IMR-90 (cell line): ENCODE results near the gene ADAMTS6. TPM values are rescaled to one million over a fixed set of nuclear protein-coding genes. Genes with fewer than 3 reads are reported as not detected.

ENCODE experiments used
- ATAC-seq: fragments of 200-7000 bp; cut with Tn5 transposase; 2 replicates; pipeline ENCODE4 v1.9.1; 2020; ENCODE audit warnings: low read depth, mild to moderate bottlenecking, moderate library complexity
- BruUV-seq: library from RNA; stranded (reverse); fragments of 400-500 nt; replicated peaks from 2 replicates; lab custom pipeline; 2021; lab: Mats Ljungman, UMichigan
- CTCF ChIA-PET: fragments of 300-600 bp; formaldehyde crosslinking; extraction: SDS; loops from one replicate; lab custom pipeline; 2021; ENCODE audit warnings: antibody characterized with exemption; lab: Yijun Ruan, JAX
- POLR2A ChIA-PET: fragments of 300-600 bp; sonication (Branson Sonifier 250); formaldehyde crosslinking; loops from one replicate; lab custom pipeline; 2022; ENCODE audit warnings: antibody characterized with exemption; ENCODE audit not compliant: unreplicated experiment; lab: Charles Lee
- DNase-seq: peaks from one replicate; pipeline ENCODE4 v3.0.0; 2013
- H2AFZ ChIP-seq: replicated peaks from 2 replicates; pipeline ENCODE3; 2013; ENCODE audit warnings: low read length, mild to moderate bottlenecking; ENCODE audit not compliant: poor library complexity
- H2AK5ac ChIP-seq: 2 replicates; pipeline ENCODE4 v1.6.1; 2013; ENCODE audit warnings: low read depth, low read length, inconsistent platforms
- H2AK9ac ChIP-seq: replicated peaks from 2 replicates; pipeline ENCODE3; 2013; ENCODE audit warnings: mild to moderate bottlenecking, low read depth, low read length, moderate library complexity; ENCODE audit not compliant: poor library complexity
- H2BK120ac ChIP-seq: 2 replicates; pipeline ENCODE4 v1.6.1; 2013; ENCODE audit warnings: low read depth, low read length, inconsistent platforms
- H2BK15ac ChIP-seq: 3 replicates; pipeline ENCODE4 v1.6.1; 2013; ENCODE audit warnings: low read depth, low read length, inconsistent platforms
- H2BK20ac ChIP-seq: 2 replicates; pipeline ENCODE4 v1.6.1; 2013; ENCODE audit warnings: low read depth, mild to moderate bottlenecking, inconsistent platforms, low read length, moderate library complexity
- H2BK5ac ChIP-seq: 2 replicates; pipeline ENCODE4 v1.6.1; 2013; ENCODE audit warnings: mild to moderate bottlenecking, low read depth, low read length, inconsistent platforms; ENCODE audit not compliant: poor library complexity, severe bottlenecking
- H3K14ac ChIP-seq: replicated peaks from 2 replicates; pipeline ENCODE4 v1.6.1; 2013; ENCODE audit warnings: low read depth, low read length, inconsistent platforms
- H3K18ac ChIP-seq: 2 replicates; pipeline ENCODE4 v1.6.1; 2013; ENCODE audit warnings: low read depth, low read length, control low read depth
- H3K23ac ChIP-seq: 2 replicates; pipeline ENCODE4 v1.6.1; 2013; ENCODE audit warnings: low read depth, low read length, inconsistent platforms
- H3K27ac ChIP-seq: 2 replicates; pipeline ENCODE4 v1.5.1; 2013; ENCODE audit warnings: mild to moderate bottlenecking, control low read depth, low read length; ENCODE audit not compliant: insufficient read depth
- H3K27me3 ChIP-seq: 2 replicates; pipeline ENCODE4 v1.6.1; 2013; ENCODE audit warnings: low read length; ENCODE audit not compliant: control insufficient read depth, insufficient read depth
- H3K36me3 ChIP-seq: 2 replicates; pipeline ENCODE4 v1.6.1; 2013; ENCODE audit warnings: low read length, mixed read lengths; ENCODE audit not compliant: control insufficient read depth, insufficient read depth
- H3K4ac ChIP-seq: 2 replicates; pipeline ENCODE4 v1.6.1; 2013; ENCODE audit warnings: low read depth, low read length, inconsistent platforms
- H3K4me1 ChIP-seq: 2 replicates; pipeline ENCODE4 v1.6.1; 2013; ENCODE audit warnings: low read length, mixed read lengths; ENCODE audit not compliant: control insufficient read depth, insufficient read depth
- H3K4me2 ChIP-seq: 2 replicates; pipeline ENCODE4 v1.6.1; 2013; ENCODE audit warnings: low read depth, mild to moderate bottlenecking, control low read depth, low read length, moderate library complexity
- H3K4me3 ChIP-seq: 2 replicates; pipeline ENCODE4 v1.5.1; 2013; ENCODE audit warnings: low read depth, mild to moderate bottlenecking, control low read depth, low read length, moderate library complexity; ENCODE audit not compliant: insufficient read depth
- H3K56ac ChIP-seq: 2 replicates; pipeline ENCODE4 v1.6.1; 2013; ENCODE audit warnings: low read length, inconsistent platforms; ENCODE audit not compliant: insufficient read depth; ENCODE audit errors: extremely low read depth
- H3K79me1 ChIP-seq, 2 experiments: 2 replicates each; pipeline ENCODE4 v1.6.1; 2013; ENCODE audit warnings: low read length in 2 of 2, inconsistent platforms in 1 of 2, low read depth in 1 of 2
- H3K9ac ChIP-seq: 2 replicates; pipeline ENCODE4 v1.6.1; 2013; ENCODE audit warnings: low read depth, low read length, control low read depth
- H3K9me1 ChIP-seq: 2 replicates; pipeline ENCODE4 v1.6.1; 2013; ENCODE audit warnings: low read length, inconsistent platforms; ENCODE audit not compliant: insufficient read depth
- H3K9me3 ChIP-seq: 2 replicates; pipeline ENCODE4 v1.6.1; 2013; ENCODE audit warnings: low read length; ENCODE audit not compliant: control insufficient read depth, insufficient read depth
- H4K20me1 ChIP-seq: 2 replicates; pipeline ENCODE4 v1.6.1; 2013; ENCODE audit warnings: low read length, inconsistent platforms; ENCODE audit not compliant: insufficient read depth
- H4K5ac ChIP-seq: 2 replicates; pipeline ENCODE4 v1.6.1; 2013; ENCODE audit warnings: mild to moderate bottlenecking, low read depth, low read length, control low read depth
- H4K8ac ChIP-seq, 2 experiments: 2 replicates each; pipeline ENCODE4 v1.6.1; 2013; ENCODE audit warnings: low read depth in 2 of 2, low read length in 2 of 2, control low read depth in 1 of 2, inconsistent platforms in 1 of 2
- H4K91ac ChIP-seq: 2 replicates; pipeline ENCODE4 v1.6.1; 2013; ENCODE audit warnings: low read depth, low read length, inconsistent platforms; ENCODE audit not compliant: insufficient read depth
- BHLHE40 ChIP-seq: fragments of 150-350 bp; IDR thresholded peaks from 2 replicates; pipeline ENCODE4 v1.6.1; 2016; ENCODE audit warnings: mild to moderate bottlenecking, low read depth, low read length
- CEBPB ChIP-seq: IDR thresholded peaks from 2 replicates; pipeline ENCODE4 v1.6.1; 2012; ENCODE audit warnings: low read depth, low read length, improper control_type of control experiment
- CHD1 ChIP-seq: IDR thresholded peaks from 2 replicates; pipeline ENCODE4 v1.6.1; 2012; ENCODE audit warnings: low read depth, low read length, improper control_type of control experiment
- WGBS, 2 experiments: methylation state at CpG; one replicate each; pipeline versions ENCODE4 v1.1.5 to v1.1.7; 2013; ENCODE audit warnings: missing lambda C conversion rate in 2 of 2; ENCODE audit not compliant: insufficient read length in 1 of 2; ENCODE audit errors: extremely low coverage in 2 of 2; 5-methylcytosine and 5-hydroxymethylcytosine counted together
- dilution Hi-C: fragments of 300-500 bp; cut with HindIII; formaldehyde crosslinking; loops from one replicate; pipeline ENCODE4 v1.14.3; 2018; ENCODE audit warnings: low sequenced_read_pairs; ENCODE audit not compliant: unreplicated experiment
- in situ Hi-C: fragments of 300-500 bp; cut with MboI; formaldehyde crosslinking; loops from 3 replicates; pipeline ENCODE4 v1.14.3; 2019; ENCODE audit warnings: low sequenced_read_pairs, inconsistent platforms, mixed read lengths
- intact Hi-C: fragments of 100-400 bp; cut with micrococcal nuclease; formaldehyde crosslinking; loops from 2 replicates; pipeline ENCODE4 v1.10.0; 2022
- polyA plus RNA-seq, 3 experiments: library from polyadenylated mRNA; depleted of rRNA; stranded (reverse); fragments of >200 nt; gene quantifications; 2 replicates each; pipeline ENCODE4 v1.2.3, GENCODE V29; 2012; ENCODE audit warnings: low replicate concordance in 1 of 3
- total RNA-seq: library from RNA; depleted of rRNA; stranded (reverse); fragments of >200 nt; gene quantifications from 2 replicates; pipeline ENCODE4 v1.2.3, GENCODE V29; 2012

ADAMTS6 gene
- total and polyA plus RNA-seq, 2 of the 4 experiments (the other 2 are of a cell fraction) = 23.9 to 173 TPM

DNA sequence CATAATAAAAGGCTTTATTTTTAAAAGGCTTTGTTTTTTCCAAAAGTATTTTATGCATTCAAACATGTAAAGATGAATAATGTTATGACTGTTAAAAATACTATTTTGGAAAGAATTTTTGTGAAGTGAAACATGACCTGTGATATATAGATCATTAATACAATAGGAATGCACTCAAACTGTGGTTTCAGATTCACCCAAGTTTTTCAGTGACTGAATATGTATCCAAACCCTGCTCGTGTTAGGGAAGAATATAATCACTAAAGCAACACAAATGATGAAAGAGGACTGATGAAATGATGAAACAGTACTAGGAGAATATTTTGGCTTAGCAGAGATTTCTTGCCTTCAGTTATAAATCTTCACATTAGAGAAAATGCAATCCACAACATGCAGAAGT, 278.0 kb downstream of the ADAMTS6 start:
- 0 out of 2 replicates have a peak, but pooled peaks cover 2% of the 10 kb centered on the region for H3K36me3 ChIP-seq
- no peak overlapping the region for H2AK9ac ChIP-seq
- dilution Hi-C loops (no loop called here), intact Hi-C loops (loop anchor here (5.0 kb wide), 2 partner anchors 166 to 246 kb away; no protein-coding TSS in a partner anchor), in situ Hi-C loops (no loop called here)
- H3K27ac ChIP-seq = peak overlapping the region; percentile 93; the same call in 1 of the 2 replicates
- peaks cover 2% of the 10 kb centered on the region; the same call in 1 of the 2 replicates for H3K9me1 ChIP-seq
- H3K79me1 ChIP-seq = peaks cover 17 to 27% of the 10 kb centered on the region in 2 experiments
- TF ChIP-seq CHD1 (no peak), BHLHE40 (peak; percentile 75; the same call in 1 of the 2 replicates), CEBPB (peak; percentile 93)
- CTCF ChIA-PET = interaction anchor here (0.6 kb wide), 1 partner anchor 1813 kb away, joined by 3 read pairs; no protein-coding TSS in a partner anchor
- H2BK120ac ChIP-seq = peak overlapping the region; percentile 100; the same call in 1 of the 2 replicates
- H2AK5ac ChIP-seq = no peak overlapping the region
- peak overlapping the region; percentile 100 for H2BK5ac ChIP-seq
- H3K18ac ChIP-seq = peak overlapping the region; percentile 4; the same call in 1 of the 2 replicates
- H3K4me2 ChIP-seq = no peak overlapping the region
- BruUV-seq = no TSS peak
- H3K4ac ChIP-seq = peak overlapping the region; percentile 18; the same call in 1 of the 2 replicates
- H3K56ac ChIP-seq = no peak overlapping the region
- H3K27me3 ChIP-seq = no peaks in the 10 kb centered on the region
- H4K5ac ChIP-seq = peak overlapping the region; percentile 22; the same call in 1 of the 2 replicates
- no peak overlapping the region for H4K91ac ChIP-seq
- peaks cover 9% of the 10 kb centered on the region for H3K4me1 ChIP-seq
- H3K9ac ChIP-seq = no peak overlapping the region; the same call in 1 of the 2 replicates
- H4K8ac ChIP-seq = peak overlapping the region in 1 of 2 experiments; percentile 52; a peak in 2 of 4 replicates
- H3K14ac ChIP-seq = no peak overlapping the region
- no peak overlapping the region for H3K4me3 ChIP-seq
- peak overlapping the region; percentile 64; the same call in 1 of the 2 replicates for H2BK20ac ChIP-seq
- POLR2A ChIA-PET = no interaction called here
- no CpG with 5 or more reads among the region's 1 CpG for WGBS, 2 experiments
- no peaks in the 10 kb centered on the region for H4K20me1 ChIP-seq
- DNase-seq = peak; percentile 95
- H3K23ac ChIP-seq = no peak overlapping the region
- ATAC-seq = peak; percentile 59
- peaks cover 2% of the 10 kb centered on the region; the same call in 1 of the 2 replicates for H3K9me3 ChIP-seq
- H2AFZ ChIP-seq = no peak overlapping the region
- no peak overlapping the region for H2BK15ac ChIP-seq
